Tibial nerve (tissue), 4 donors: ENCODE data around the gene APLN.

Experiments
- CTCF ChIP-seq, 5 experiments: fragments of 200-600 bp in 3 of 5; fragments of 450-650 bp in 2 of 5; sonication (generic) in 3 of 5; IDR thresholded peaks; one replicate each; pipeline ENCODE4 v1.5.1; 2016 to 2019; ENCODE audit warnings: antibody characterized with exemption in 5 of 5, mild to moderate bottlenecking in 3 of 5, moderate library complexity in 2 of 5
- EP300 ChIP-seq, 2 donors: sonication (generic); formaldehyde crosslinking; IDR thresholded peaks; one replicate each; pipeline ENCODE4 v1.6.1; 2017; ENCODE audit warnings: antibody characterized with exemption in 2 of 2, mild to moderate bottlenecking in 1 of 2
- POLR2A ChIP-seq, 2 donors: fragments of 450-650 bp; IDR thresholded peaks; one replicate each; pipeline ENCODE4 v1.6.1; 2017; ENCODE audit warnings: antibody characterized with exemption in 2 of 2, mild to moderate bottlenecking in 2 of 2, moderate library complexity in 2 of 2

GRCh38 chrX:129622757-129623301 is 31.9 kb downstream of the APLN start:
- TF ChIP-seq POLR2A (IDR thresholded peaks at IDR 0.05) = no peak
- TF ChIP-seq CTCF (IDR thresholded peaks at IDR 0.05) = no peak
- no peak for TF ChIP-seq EP300 (IDR thresholded peaks at IDR 0.05)
